ENCODE measurements around the gene SMIM11.
"Not testable (repeated sequence)": the region's sequence is repeated elsewhere in the genome, so short reads cannot be mapped to it uniquely, and the experiment has no call there.

Gene SMIM11

GRCh38 chr21:34374940-34375618 is at the start of gene SMIM11:
TSS of gene SMIM11 (plus strand) at chr21:34375507. CDS start at chr21:34379505, 3,998 bp downstream.
- H3K9me3 Mint-ChIP-seq; H3K27ac Mint-ChIP-seq; H3K4me3 Mint-ChIP-seq; intact Hi-C loops (cut with micrococcal nuclease); H3K27me3 Mint-ChIP-seq; H3K36me3 Mint-ChIP-seq (ENCODE audit: low read depth): not testable (repeated sequence)
- peaks cover 12% of the 10 kb centered on the region for H3K4me1 Mint-ChIP-seq (ENCODE audit: low read depth)

GRCh38 chr21:34330055-34330454 is 45.3 kb upstream of the SMIM11 start:
- H3K4me1 Mint-ChIP-seq (ENCODE audit: low read depth), result peaks cover 10% of the 10 kb centered on the region
- peaks cover 12% of the 10 kb centered on the region for H3K27me3 Mint-ChIP-seq
- intact Hi-C loops (cut with micrococcal nuclease), result loop anchor here (10.0 kb wide), 1 partner anchor 75 kb away; no protein-coding TSS in a partner anchor
- no peak overlapping the region for H3K27ac Mint-ChIP-seq
- H3K4me3 Mint-ChIP-seq, result no peak overlapping the region
- no peaks in the 10 kb centered on the region for H3K36me3 Mint-ChIP-seq (ENCODE audit: low read depth)
- H3K9me3 Mint-ChIP-seq, result peaks cover 17% of the 10 kb centered on the region

- peaks cover 17% of the 10 kb centered on the region for H3K9me3 Mint-ChIP-seq
Measured at GRCh38 chr21:34331726-34332125, 43.6 kb upstream of the SMIM11 start.

GRCh38 chr21:34332347-34332746 is 43.0 kb upstream of the SMIM11 start:
- intact Hi-C loops (cut with micrococcal nuclease), result loop anchor here (10.0 kb wide), 1 partner anchor 78 kb away; no protein-coding TSS in a partner anchor
- Mint-ChIP-seq H3K9me3 (peaks cover 17% of the 10 kb centered on the region), H3K4me3 (no peak overlapping the region), H3K36me3 (ENCODE audit: low read depth) (no peaks in the 10 kb centered on the region), H3K4me1 (ENCODE audit: low read depth) (peaks cover 10% of the 10 kb centered on the region), H3K27ac (no peak overlapping the region), H3K27me3 (peaks cover 7% of the 10 kb centered on the region)

More at GRCh38 chr21:34331726-34332125, 43.6 kb upstream of the SMIM11 start:
- peaks cover 10% of the 10 kb centered on the region for H3K4me1 Mint-ChIP-seq (ENCODE audit: low read depth)
- no peaks in the 10 kb centered on the region for H3K36me3 Mint-ChIP-seq (ENCODE audit: low read depth)
- H3K27me3 Mint-ChIP-seq, result peaks cover 8% of the 10 kb centered on the region
- H3K4me3 Mint-ChIP-seq, result no peak overlapping the region
- intact Hi-C loops (cut with micrococcal nuclease), result loop anchor here (10.0 kb wide), 1 partner anchor 77 kb away; no protein-coding TSS in a partner anchor
- no peak overlapping the region for H3K27ac Mint-ChIP-seq

- H3K27me3 Mint-ChIP-seq, result peaks cover 7% of the 10 kb centered on the region
- peaks cover 17% of the 10 kb centered on the region for H3K9me3 Mint-ChIP-seq
- intact Hi-C loops (cut with micrococcal nuclease), result loop anchor here (10.0 kb wide), 1 partner anchor 78 kb away; no protein-coding TSS in a partner anchor
- no peak overlapping the region for H3K27ac Mint-ChIP-seq
- no peaks in the 10 kb centered on the region for H3K36me3 Mint-ChIP-seq (ENCODE audit: low read depth)
- peaks cover 15% of the 10 kb centered on the region for H3K4me1 Mint-ChIP-seq (ENCODE audit: low read depth)
- no peak overlapping the region for H3K4me3 Mint-ChIP-seq
Measured at GRCh38 chr21:34333121-34333739, 42.1 kb upstream of the SMIM11 start.

GRCh38 chr21:34335316-34335715 is 40.0 kb upstream of the SMIM11 start:
- H3K27me3 Mint-ChIP-seq, result peaks cover 6% of the 10 kb centered on the region
- no peak overlapping the region for H3K27ac Mint-ChIP-seq
- no peaks in the 10 kb centered on the region for H3K36me3 Mint-ChIP-seq (ENCODE audit: low read depth)
- no peak overlapping the region for H3K4me3 Mint-ChIP-seq
- no peaks in the 10 kb centered on the region for H3K9me3 Mint-ChIP-seq
- H3K4me1 Mint-ChIP-seq (ENCODE audit: low read depth), result peaks cover 15% of the 10 kb centered on the region
- intact Hi-C loops (cut with micrococcal nuclease), result loop anchor here (10.0 kb wide), 1 partner anchor 81 kb away; no protein-coding TSS in a partner anchor

GRCh38 chr21:34336245-34336644 is 39.1 kb upstream of the SMIM11 start:
- intact Hi-C loops (cut with micrococcal nuclease), result loop anchor here (10.0 kb wide), 1 partner anchor 81 kb away; no protein-coding TSS in a partner anchor
- H3K36me3 Mint-ChIP-seq (ENCODE audit: low read depth), result no peaks in the 10 kb centered on the region
- H3K27ac Mint-ChIP-seq, result no peak overlapping the region
- H3K9me3 Mint-ChIP-seq, result no peaks in the 10 kb centered on the region
- H3K4me3 Mint-ChIP-seq, result no peak overlapping the region
- H3K27me3 Mint-ChIP-seq, result peaks cover 7% of the 10 kb centered on the region
- H3K4me1 Mint-ChIP-seq (ENCODE audit: low read depth), result peaks cover 15% of the 10 kb centered on the region

GRCh38 chr21:34336756-34337391 is 38.4 kb upstream of the SMIM11 start:
- peaks cover 5% of the 10 kb centered on the region for H3K27me3 Mint-ChIP-seq
- no peak overlapping the region for H3K27ac Mint-ChIP-seq
- intact Hi-C loops (cut with micrococcal nuclease), result loop anchor here (10.0 kb wide), 1 partner anchor 82 kb away; no protein-coding TSS in a partner anchor
- no peaks in the 10 kb centered on the region for H3K36me3 Mint-ChIP-seq (ENCODE audit: low read depth)
- H3K4me1 Mint-ChIP-seq (ENCODE audit: low read depth), result peaks cover 15% of the 10 kb centered on the region
- no peak overlapping the region for H3K4me3 Mint-ChIP-seq
- H3K9me3 Mint-ChIP-seq, result no peaks in the 10 kb centered on the region

GRCh38 chr21:34337741-34338140 is 37.6 kb upstream of the SMIM11 start:
- Mint-ChIP-seq H3K36me3 (ENCODE audit: low read depth) (no peaks in the 10 kb centered on the region), H3K4me3 (no peak overlapping the region), H3K27me3 (peaks cover 5% of the 10 kb centered on the region), H3K27ac (no peak overlapping the region), H3K9me3 (no peaks in the 10 kb centered on the region), H3K4me1 (ENCODE audit: low read depth) (peaks cover 15% of the 10 kb centered on the region)
- intact Hi-C loops (cut with micrococcal nuclease), result loop anchor here (10.0 kb wide), 1 partner anchor 83 kb away; no protein-coding TSS in a partner anchor

- Mint-ChIP-seq H3K36me3 (ENCODE audit: low read depth) (no peaks in the 10 kb centered on the region), H3K4me1 (ENCODE audit: low read depth) (peaks cover 15% of the 10 kb centered on the region), H3K27ac (no peak overlapping the region), H3K27me3 (peaks cover 5% of the 10 kb centered on the region), H3K4me3 (no peak overlapping the region), H3K9me3 (no peaks in the 10 kb centered on the region)
- intact Hi-C loops (cut with micrococcal nuclease), result loop anchor here (10.0 kb wide), 1 partner anchor 83 kb away; no protein-coding TSS in a partner anchor
Measured at GRCh38 chr21:34338226-34338625, 37.1 kb upstream of the SMIM11 start.

- intact Hi-C loops (cut with micrococcal nuclease), result no loop called here
- no peaks in the 10 kb centered on the region for H3K36me3 Mint-ChIP-seq (ENCODE audit: low read depth)
- peaks cover 5% of the 10 kb centered on the region for H3K4me1 Mint-ChIP-seq (ENCODE audit: low read depth)
- H3K9me3 Mint-ChIP-seq, result no peaks in the 10 kb centered on the region
- H3K27ac Mint-ChIP-seq, result no peak overlapping the region
- H3K4me3 Mint-ChIP-seq, result no peak overlapping the region
- peaks cover 5% of the 10 kb centered on the region for H3K27me3 Mint-ChIP-seq
Measured at GRCh38 chr21:34340061-34340460, 35.2 kb upstream of the SMIM11 start.

GRCh38 chr21:34342476-34342875 is 32.8 kb upstream of the SMIM11 start:
- H3K4me3 Mint-ChIP-seq, result no peak overlapping the region
- H3K9me3 Mint-ChIP-seq, result no peaks in the 10 kb centered on the region
- H3K27ac Mint-ChIP-seq, result no peak overlapping the region
- H3K4me1 Mint-ChIP-seq (ENCODE audit: low read depth), result peaks cover 5% of the 10 kb centered on the region
- intact Hi-C loops (cut with micrococcal nuclease), result no loop called here
- peaks cover 10% of the 10 kb centered on the region for H3K27me3 Mint-ChIP-seq
- no peaks in the 10 kb centered on the region for H3K36me3 Mint-ChIP-seq (ENCODE audit: low read depth)

GRCh38 chr21:34343347-34343746 is 32.0 kb upstream of the SMIM11 start:
- peaks cover 6% of the 10 kb centered on the region for H3K27me3 Mint-ChIP-seq
- H3K36me3 Mint-ChIP-seq (ENCODE audit: low read depth), result no peaks in the 10 kb centered on the region
- H3K9me3 Mint-ChIP-seq, result no peaks in the 10 kb centered on the region
- intact Hi-C loops (cut with micrococcal nuclease), result no loop called here
- H3K4me3 Mint-ChIP-seq, result no peak overlapping the region
- H3K27ac Mint-ChIP-seq, result no peak overlapping the region
- no peaks in the 10 kb centered on the region for H3K4me1 Mint-ChIP-seq (ENCODE audit: low read depth)

Data from dendritic cell treated with granulocyte-macrophage colony-stimulating factor and Interleukin-4, amounts not matched to agents 40 ng/mL and 50 ng/mL, for 4 days (primary cell).